Endodermal cell (in vitro differentiated cells): ENCODE results near the gene C5orf15. TPM values are rescaled to one million over a fixed set of nuclear protein-coding genes. Genes with fewer than 3 reads are reported as not detected.

Source experiments
- DNase-seq: peaks from one replicate; pipeline ENCODE4 v3.0.0-alpha.2; 2017
- H3K27ac ChIP-seq: 2 replicates; pipeline ENCODE4 v1.5.1; 2013; ENCODE audit warnings: mild to moderate bottlenecking, low read depth, low read length, moderate library complexity
- H3K27me3 ChIP-seq: 2 replicates; pipeline ENCODE4 v1.6.1; 2013; ENCODE audit warnings: mild to moderate bottlenecking, low read length, moderate library complexity; ENCODE audit not compliant: insufficient read depth, control insufficient read depth, poor library complexity, severe bottlenecking
- H3K36me3 ChIP-seq: 2 replicates; pipeline ENCODE4 v1.7.0; 2013; ENCODE audit warnings: mild to moderate bottlenecking, low read length, moderate library complexity; ENCODE audit not compliant: control insufficient read depth, insufficient read depth
- H3K4me1 ChIP-seq: one replicate; pipeline ENCODE4 v1.7.0; 2013; ENCODE audit warnings: low read length; ENCODE audit not compliant: control insufficient read depth, insufficient read depth
- H3K4me3 ChIP-seq: 2 replicates; pipeline ENCODE4 v1.5.1; 2013; ENCODE audit warnings: mild to moderate bottlenecking, low read length, moderate library complexity
- H3K9ac ChIP-seq: 2 replicates; pipeline ENCODE4 v1.6.1; 2013; ENCODE audit warnings: mild to moderate bottlenecking, low read length, moderate library complexity; ENCODE audit not compliant: poor library complexity, severe bottlenecking; ENCODE audit errors: extremely low read depth
- H3K9me3 ChIP-seq: 2 replicates; pipeline ENCODE4 v1.6.1; 2013; ENCODE audit warnings: mild to moderate bottlenecking, low read length, moderate library complexity; ENCODE audit not compliant: control insufficient read depth
- H3K27ac Mint-ChIP-seq: 2 replicates; pipeline ENCODE4 v1.8.0; 2020; ENCODE audit warnings: mixed read lengths
- H3K27me3 Mint-ChIP-seq: 2 replicates; pipeline ENCODE4 v1.8.0; 2021; ENCODE audit warnings: mild to moderate bottlenecking, mixed read lengths; ENCODE audit not compliant: insufficient read depth
- H3K36me3 Mint-ChIP-seq: 2 replicates; pipeline ENCODE4 v1.8.0; 2020; ENCODE audit warnings: low read depth, mixed read lengths
- H3K4me1 Mint-ChIP-seq: 2 replicates; pipeline ENCODE4 v1.8.0; 2020; ENCODE audit warnings: mixed read lengths
- H3K4me3 Mint-ChIP-seq: 2 replicates; pipeline ENCODE4 v1.8.0; 2020; ENCODE audit warnings: mild to moderate bottlenecking, moderate library complexity, mixed read lengths
- H3K9me3 Mint-ChIP-seq: 2 replicates; pipeline ENCODE4 v1.8.0; 2020; ENCODE audit warnings: mild to moderate bottlenecking, mixed read lengths
- WGBS, 2 experiments: methylation state at CpG; one replicate each; pipeline versions ENCODE4 v1.1.5 to v1.1.7; 2013; ENCODE audit warnings: missing lambda C conversion rate in 2 of 2, mixed read lengths in 1 of 2; ENCODE audit not compliant: insufficient coverage in 1 of 2, insufficient read length in 1 of 2; 5-methylcytosine and 5-hydroxymethylcytosine counted together
- total RNA-seq, 2 donors: library from RNA; stranded (reverse); fragmentation: NEBNext Ultra II Directional in 1 of 2; extraction: Animal tissue kit (Norgen Biotek cat#: 25700) in 1 of 2; gene quantifications; 2 replicates in 1 of 2; 3 replicates in 1 of 2; pipeline ENCODE4 v1.2.1, GENCODE V29; 2021
- TF ChIP-seq, protein P1 (sequence below): fragments of 200-600 bp; sonication (generic); conservative IDR thresholded peaks from 2 replicates; pipeline ENCODE4 v1.5.0; 2021; ENCODE audit warnings: antibody characterized with exemption, mild to moderate bottlenecking

The C5orf15 gene
- total RNA-seq, 2 donors from 2014 or later: 37.6 to 37.7 TPM

DNA sequence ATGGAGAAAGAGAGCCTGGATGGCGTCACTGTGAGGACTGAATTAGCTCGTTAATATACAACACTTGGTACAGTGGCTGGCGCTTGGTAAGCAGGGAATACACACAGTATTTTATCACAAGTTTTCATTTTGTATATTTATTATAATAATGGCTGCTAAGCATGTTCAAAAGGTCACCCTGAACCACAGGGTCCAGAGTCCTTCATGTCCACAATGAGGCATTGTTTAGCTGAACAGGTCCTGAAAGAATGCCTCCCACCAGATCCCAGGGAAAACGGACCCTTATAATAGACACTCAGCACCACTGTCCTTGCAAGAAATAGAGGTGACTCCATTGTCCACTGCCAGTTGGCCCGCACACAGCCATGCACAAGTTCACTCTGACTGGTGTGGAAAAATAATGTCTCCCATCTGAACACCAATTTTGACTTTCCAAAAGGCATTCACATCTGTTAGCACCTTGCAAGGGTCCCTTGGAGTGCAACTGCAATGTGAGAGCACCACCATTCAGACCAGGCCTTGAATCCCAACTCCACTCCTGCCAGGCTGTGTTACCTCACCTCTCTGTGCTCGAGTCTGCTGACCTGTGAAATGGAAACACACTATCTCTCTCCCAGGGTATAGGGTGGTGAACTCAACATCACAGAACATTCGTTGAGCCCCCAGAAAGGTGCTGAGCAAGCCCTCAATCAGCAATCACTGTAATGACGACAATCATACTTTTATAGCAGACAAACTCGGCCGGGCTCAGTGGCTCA lies 32.5 kb upstream of the C5orf15 start:
- H3K36me3 Mint-ChIP-seq: peaks cover 14% of the 10 kb centered on the region

DNA sequence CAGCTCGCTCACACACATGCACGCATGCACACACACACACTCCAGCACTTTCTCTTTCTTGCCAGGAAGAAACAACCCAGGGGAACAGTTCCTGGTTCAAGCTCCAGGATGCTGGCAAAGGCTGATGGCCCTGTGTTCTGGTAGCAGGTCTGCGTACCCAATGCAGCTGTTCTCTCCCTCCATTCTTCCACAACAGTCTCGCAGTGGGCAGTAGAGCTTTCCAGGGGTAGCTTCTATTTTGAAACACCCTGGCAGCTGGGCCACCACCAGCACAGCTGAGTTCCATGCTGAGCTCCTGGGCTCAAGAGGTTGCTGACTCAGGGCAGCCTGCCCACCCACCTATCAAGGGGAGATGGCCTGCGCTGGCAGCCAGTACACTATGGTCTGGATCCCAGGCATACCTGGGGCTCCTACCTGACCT lies 31.7 kb upstream of the C5orf15 start:
- TF ChIP-seq, protein P1, sequence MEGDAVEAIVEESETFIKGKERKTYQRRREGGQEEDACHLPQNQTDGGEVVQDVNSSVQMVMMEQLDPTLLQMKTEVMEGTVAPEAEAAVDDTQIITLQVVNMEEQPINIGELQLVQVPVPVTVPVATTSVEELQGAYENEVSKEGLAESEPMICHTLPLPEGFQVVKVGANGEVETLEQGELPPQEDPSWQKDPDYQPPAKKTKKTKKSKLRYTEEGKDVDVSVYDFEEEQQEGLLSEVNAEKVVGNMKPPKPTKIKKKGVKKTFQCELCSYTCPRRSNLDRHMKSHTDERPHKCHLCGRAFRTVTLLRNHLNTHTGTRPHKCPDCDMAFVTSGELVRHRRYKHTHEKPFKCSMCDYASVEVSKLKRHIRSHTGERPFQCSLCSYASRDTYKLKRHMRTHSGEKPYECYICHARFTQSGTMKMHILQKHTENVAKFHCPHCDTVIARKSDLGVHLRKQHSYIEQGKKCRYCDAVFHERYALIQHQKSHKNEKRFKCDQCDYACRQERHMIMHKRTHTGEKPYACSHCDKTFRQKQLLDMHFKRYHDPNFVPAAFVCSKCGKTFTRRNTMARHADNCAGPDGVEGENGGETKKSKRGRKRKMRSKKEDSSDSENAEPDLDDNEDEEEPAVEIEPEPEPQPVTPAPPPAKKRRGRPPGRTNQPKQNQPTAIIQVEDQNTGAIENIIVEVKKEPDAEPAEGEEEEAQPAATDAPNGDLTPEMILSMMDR: no peak
- Histone ChIP-seq H3K27ac (no peak overlapping the region), H3K36me3 (peaks cover 20% of the 10 kb centered on the region), H3K27me3 (no peaks in the 10 kb centered on the region), H3K4me3 (no peak overlapping the region), H3K9ac (no peak overlapping the region), H3K4me1 (peaks cover 12% of the 10 kb centered on the region), H3K9me3 (no peaks in the 10 kb centered on the region)
- WGBS, 2 experiments: 87 to 92% methylated on average over 5 of the region's 5 CpGs
- no peak for DNase-seq
- no peak overlapping the region for H3K27ac Mint-ChIP-seq
- H3K27me3 Mint-ChIP-seq: no peaks in the 10 kb centered on the region
- H3K4me3 Mint-ChIP-seq: no peak overlapping the region
- H3K4me1 Mint-ChIP-seq: peaks cover 37% of the 10 kb centered on the region
- peaks cover 14% of the 10 kb centered on the region for H3K36me3 Mint-ChIP-seq
- no peaks in the 10 kb centered on the region for H3K9me3 Mint-ChIP-seq

More for the DNA sequence above, 32.5 kb upstream of the C5orf15 start:
- Histone ChIP-seq H3K27ac (no peak overlapping the region), H3K27me3 (no peaks in the 10 kb centered on the region), H3K9ac (no peak overlapping the region), H3K4me3 (no peak overlapping the region), H3K36me3 (peaks cover 20% of the 10 kb centered on the region), H3K9me3 (no peaks in the 10 kb centered on the region), H3K4me1 (peaks cover 8% of the 10 kb centered on the region)
- H3K4me3 Mint-ChIP-seq: no peak overlapping the region
- H3K9me3 Mint-ChIP-seq: no peaks in the 10 kb centered on the region
- TF ChIP-seq, protein P1: no peak
- H3K27ac Mint-ChIP-seq: no peak overlapping the region
- H3K27me3 Mint-ChIP-seq: no peaks in the 10 kb centered on the region
- no peak for DNase-seq
- H3K4me1 Mint-ChIP-seq: peaks cover 31% of the 10 kb centered on the region
- 96 to 97% methylated on average over 7 to 9 of the region's 10 CpGs for WGBS, 2 experiments

DNA sequence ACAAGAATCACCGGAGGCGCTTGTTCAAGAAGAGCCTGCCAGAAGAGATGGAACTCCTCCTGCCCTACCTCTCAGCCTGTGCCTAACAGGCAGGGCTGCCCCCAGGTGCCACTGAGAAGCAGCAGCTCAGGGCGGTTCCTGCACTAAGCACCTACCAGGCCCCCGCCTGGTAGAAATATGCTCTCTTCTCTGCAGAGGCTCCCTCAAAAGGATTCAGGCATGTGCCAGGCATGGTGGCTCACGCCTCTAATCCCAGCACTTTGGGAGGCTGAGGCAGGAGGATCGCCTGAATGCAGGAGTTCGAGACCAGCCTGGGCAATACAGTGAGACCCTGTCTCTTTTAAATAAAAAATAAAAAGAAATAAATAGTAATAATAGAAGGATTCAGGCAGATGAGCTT lies 30.4 kb upstream of the C5orf15 start:
- no peak overlapping the region for H3K4me3 Mint-ChIP-seq
- Histone ChIP-seq H3K9me3 (no peaks in the 10 kb centered on the region), H3K4me1 (peaks cover 18% of the 10 kb centered on the region), H3K4me3 (no peak overlapping the region), H3K9ac (no peak overlapping the region), H3K27ac (no peak overlapping the region), H3K36me3 (peaks cover 20% of the 10 kb centered on the region), H3K27me3 (no peaks in the 10 kb centered on the region)
- H3K9me3 Mint-ChIP-seq: no peaks in the 10 kb centered on the region
- DNase-seq: no peak
- TF ChIP-seq, protein P1: no peak
- peaks cover 50% of the 10 kb centered on the region for H3K4me1 Mint-ChIP-seq
- H3K27me3 Mint-ChIP-seq: no peaks in the 10 kb centered on the region
- 86 to 93% methylated on average over 5 to 7 of the region's 7 CpGs for WGBS, 2 experiments
- H3K27ac Mint-ChIP-seq: no peak overlapping the region
- H3K36me3 Mint-ChIP-seq: peaks cover 14% of the 10 kb centered on the region
